K562 (cell line): ENCODE measurements around the gene SOX18. TPM values are rescaled to one million over a fixed set of nuclear protein-coding genes. Genes with fewer than 3 reads are reported as not detected.

Experiments
- ATAC-seq: fragments of 200-7000 bp; cut with Tn5 transposase; 3 replicates; pipeline ENCODE4 v1.9.1; 2020; ENCODE audit warnings: moderate library complexity
- BruUV-seq: library from RNA; stranded (reverse); fragments of 400-500 nt; replicated peaks from 2 replicates; lab custom pipeline; 2021; lab: Mats Ljungman, UMichigan
- CTCF ChIA-PET: fragments of 300-600 bp; formaldehyde crosslinking; extraction: SDS; loops from one replicate; lab custom pipeline; 2021; ENCODE audit warnings: low intra/inter-chr PET ratio; lab: Yijun Ruan, JAX
- POLR2A ChIA-PET: fragments of 300-600, 350-650 bp; sonication (Branson Sonifier 250); formaldehyde crosslinking; extraction: SDS; loops from one replicate; lab custom pipeline; 2021; ENCODE audit warnings: antibody characterized with exemption, inconsistent platforms; lab: Yijun Ruan, JAX
- DNase-seq, 4 experiments: peaks; one replicate each; pipeline versions ENCODE4 v3.0.0 to v3.0.0-alpha.2; 2011 to 2018; ENCODE audit warnings: low spot score in 3 of 4, mixed read lengths in 3 of 4; ENCODE audit errors: extremely low read depth in 1 of 4
- FAIRE-seq: peaks from 2 replicates; lab custom pipeline; 2011; peaks lifted over from hg19 to GRCh38; lab: Jason Lieb, UNC
- H2AFZ ChIP-seq: 2 replicates; pipeline ENCODE4 v1.6.0; 2011; ENCODE audit warnings: low read depth, low read length, control low read depth, inconsistent platforms
- H3K27ac ChIP-seq: fragments of 200-600 bp; 3 replicates; pipeline ENCODE4 v1.8.0; 2011; ENCODE audit warnings: low read depth, mild to moderate bottlenecking, control low read depth, inconsistent platforms, low read length, moderate library complexity, mixed read lengths; ENCODE audit errors: extremely low read depth
- H3K27me3 ChIP-seq, 2 experiments: fragments of 300-600 bp in 1 of 2; 2 replicates in 1 of 2; 3 replicates in 1 of 2; pipeline versions ENCODE4 v1.6.0 to v1.8.0; 2011; ENCODE audit warnings: inconsistent platforms in 2 of 2, low read length in 2 of 2, mild to moderate bottlenecking in 1 of 2, mixed read lengths in 1 of 2, moderate library complexity in 1 of 2; ENCODE audit not compliant: control insufficient read depth in 2 of 2, insufficient read depth in 2 of 2
- H3K36me3 ChIP-seq: fragments of 300-600 bp; 3 replicates; pipeline ENCODE4 v1.8.0; 2011; ENCODE audit warnings: mild to moderate bottlenecking, low read length, inconsistent platforms; ENCODE audit not compliant: control insufficient read depth, insufficient read depth
- H3K4me1 ChIP-seq, 2 experiments: fragments of 200-600 bp in 1 of 2; replicated peaks in 1 of 2; 2 replicates in 1 of 2; 3 replicates in 1 of 2; pipeline versions ENCODE4 v1.5.1 to v1.8.0; 2011; ENCODE audit warnings: inconsistent platforms in 2 of 2, low read length in 2 of 2, mild to moderate bottlenecking in 1 of 2, mixed read lengths in 1 of 2, moderate library complexity in 1 of 2; ENCODE audit not compliant: control insufficient read depth in 2 of 2, insufficient read depth in 2 of 2
- H3K4me2 ChIP-seq: 2 replicates; pipeline ENCODE4 v1.6.1; 2011; ENCODE audit warnings: low read length, control low read depth, inconsistent platforms, mixed read lengths; ENCODE audit not compliant: insufficient read depth
- H3K4me3 ChIP-seq: fragments of 200-600 bp; sonication (generic), shearing (Covaris generic); 2 replicates; pipeline ENCODE4 v1.5.1; 2016; ENCODE audit warnings: control low read depth, inconsistent platforms
- H3K79me2 ChIP-seq: fragments of 200-600 bp; 3 replicates; pipeline ENCODE4 v1.8.0; 2011; ENCODE audit warnings: low read length, inconsistent platforms; ENCODE audit not compliant: control insufficient read depth, insufficient read depth
- H3K9ac ChIP-seq, 2 experiments: 2 replicates each; pipeline versions ENCODE4 v1.6.0 to v1.6.1; 2011; ENCODE audit warnings: low read depth in 2 of 2, low read length in 2 of 2, control low read depth in 1 of 2, inconsistent platforms in 1 of 2, mild to moderate bottlenecking in 1 of 2, mixed read lengths in 1 of 2; ENCODE audit not compliant: insufficient read depth in 1 of 2
- H3K9me1 ChIP-seq: one replicate; pipeline ENCODE4 v1.6.0; 2011; ENCODE audit warnings: inconsistent platforms, mild to moderate bottlenecking, low read length, moderate library complexity; ENCODE audit not compliant: control insufficient read depth, insufficient read depth
- H3K9me3 ChIP-seq: replicated peaks from 2 replicates; pipeline ENCODE4 v1.5.1; 2011; ENCODE audit warnings: low read depth, low read length, inconsistent platforms; ENCODE audit not compliant: control insufficient read depth, insufficient read depth
- H4K20me1 ChIP-seq: replicated peaks from 2 replicates; pipeline ENCODE4 v1.6.1; 2011; ENCODE audit warnings: low read length, inconsistent platforms, mixed read lengths; ENCODE audit not compliant: control insufficient read depth, insufficient read depth
- CCNT2 ChIP-seq: IDR thresholded peaks from 2 replicates; pipeline ENCODE4 v1.6.1; 2011; ENCODE audit warnings: borderline replicate concordance, low read depth, mild to moderate bottlenecking, moderate library complexity, mixed read lengths, low read length; ENCODE audit not compliant: insufficient read length; ENCODE audit errors: extremely low read depth
- HMG20B ChIP-seq: fragments of 250-450 bp; sonication (Bioruptor Pico); IDR thresholded peaks from 2 replicates; pipeline ENCODE4 v1.5.0; 2021; ENCODE audit warnings: mild to moderate bottlenecking
- KDM1A ChIP-seq, 2 experiments: fragments of 450-650 bp; IDR thresholded peaks; 2 replicates each; pipeline ENCODE4 v1.6.1; 2016; ENCODE audit warnings: mild to moderate bottlenecking in 2 of 2
- MLLT1 ChIP-seq, 2 experiments: fragments of 450-650 bp; IDR thresholded peaks; 2 replicates each; pipeline ENCODE4 v1.6.1; 2016
- NELFE ChIP-seq: IDR thresholded peaks from 2 replicates; pipeline ENCODE4 v1.6.1; 2011; ENCODE audit warnings: mild to moderate bottlenecking; ENCODE audit not compliant: insufficient read depth, insufficient read length
- NFE2L1 ChIP-seq: fragments of 450-650 bp; IDR thresholded peaks from 2 replicates; pipeline ENCODE4 v1.6.1; 2016; ENCODE audit warnings: missing genetic modification characterization, low read depth, mild to moderate bottlenecking, missing compliant biosample characterization, moderate library complexity, borderline replicate concordance
- NFIC ChIP-seq: fragments of 450-650 bp; IDR thresholded peaks from 2 replicates; pipeline ENCODE4 v1.6.1; 2017; ENCODE audit warnings: mild to moderate bottlenecking, inconsistent platforms
- NR2C2 ChIP-seq, 2 experiments: fragments of 200-800 bp in 1 of 2; sonication (Bioruptor generic) in 1 of 2; sonication (generic) in 1 of 2; formaldehyde crosslinking in 1 of 2; IDR thresholded peaks; 2 replicates each; pipeline versions ENCODE4 v1.6.1 to v1.8.0; 2016 to 2022; ENCODE audit warnings: mild to moderate bottlenecking in 1 of 2, missing compliant biosample characterization in 1 of 2, missing genetic modification characterization in 1 of 2, missing genetic modification reagents in 1 of 2
- PATZ1 ChIP-seq: fragments of 250-450 bp; sonication (Bioruptor Pico); IDR thresholded peaks from 2 replicates; pipeline ENCODE4 v1.5.0; 2020; ENCODE audit warnings: mild to moderate bottlenecking, borderline replicate concordance
- POLR2B ChIP-seq: fragments of 450-650 bp; IDR thresholded peaks from 2 replicates; pipeline ENCODE4 v1.6.1; 2018; ENCODE audit warnings: low read depth; ENCODE audit not compliant: partially characterized antibody
- SMARCE1 ChIP-seq: fragments of 450-650 bp; IDR thresholded peaks from 2 replicates; pipeline ENCODE4 v1.7.1; 2016; ENCODE audit warnings: mild to moderate bottlenecking
- SMC3 ChIP-seq: conservative IDR thresholded peaks from 2 replicates; pipeline ENCODE4 v1.6.1; 2011; ENCODE audit warnings: low read depth, low read length, improper control_type of control experiment; ENCODE audit not compliant: insufficient read depth
- STAG1 ChIP-seq: sonication (generic); formaldehyde crosslinking; IDR thresholded peaks from 2 replicates; pipeline ENCODE4 v1.5.0; 2020; ENCODE audit warnings: missing genetic modification reagents, borderline replicate concordance
- XRCC5 ChIP-seq: fragments of 200-400 bp; formaldehyde crosslinking; IDR thresholded peaks from 2 replicates; pipeline ENCODE4 v1.6.1; 2017; ENCODE audit warnings: low read depth, mild to moderate bottlenecking, low read length
- ZBTB8A ChIP-seq: fragments of 450-650 bp; IDR thresholded peaks from 2 replicates; pipeline ENCODE4 v1.6.1; 2018; ENCODE audit warnings: mild to moderate bottlenecking, moderate library complexity; ENCODE audit not compliant: partially characterized antibody
- ZNF212 ChIP-seq: fragments of 450-650 bp; formaldehyde crosslinking; IDR thresholded peaks from 2 replicates; pipeline ENCODE4 v1.4.0; 2020; ENCODE audit warnings: mild to moderate bottlenecking
- ZNF695 ChIP-seq: fragments of 450-650 bp; formaldehyde crosslinking; IDR thresholded peaks from 2 replicates; pipeline ENCODE4 v1.4.0; 2020; ENCODE audit warnings: mild to moderate bottlenecking, moderate library complexity
- ZNF696 ChIP-seq: fragments of 250-450 bp; sonication (Bioruptor Pico); conservative IDR thresholded peaks from 2 replicates; pipeline ENCODE4 v1.4.0; 2020; ENCODE audit warnings: mild to moderate bottlenecking, moderate library complexity
- WGBS: fragments of 100-300 bp; shearing (Covaris generic); methylation state at CpG from one replicate; pipeline ENCODE4 v1.1.6; 2016; ENCODE audit warnings: low coverage, mixed read lengths; ENCODE audit not compliant: insufficient coverage; ENCODE audit errors: missing lambda C conversion rate; 5-methylcytosine and 5-hydroxymethylcytosine counted together
- in situ Hi-C: fragments of 300-500 bp; cut with MboI; formaldehyde crosslinking; loops from 4 replicates; pipeline ENCODE4 v1.15.0; 2018; ENCODE audit warnings: inconsistent platforms, mixed read lengths
- intact Hi-C: fragments of 100-400 bp; cut with micrococcal nuclease; formaldehyde crosslinking; loops from 2 replicates; pipeline ENCODE4 v1.14.2; 2022
- polyA plus RNA-seq, 8 experiments: library from polyadenylated mRNA; depleted of rRNA in 4 of 8; stranded (reverse) in 5 of 8; unstranded in 3 of 8; fragments of >200 nt; fragmentation: Nextera tagmentation in 2 of 8; fragmentation: Illumina TruSeq in 1 of 8; extraction: Ambion mirVana in 2 of 8; extraction: Trizol in 1 of 8; gene quantifications; 2 replicates each; pipeline versions ENCODE4 v1.2.1 to v1.2.3, GENCODE V29; 2011 to 2014; ENCODE audit warnings: inconsistent platforms in 1 of 8, missing spikeins in 1 of 8
- total RNA-seq, 7 experiments: library from RNA; depleted of rRNA in 6 of 7; stranded (reverse); fragments of >200 nt in 6 of 7; fragmentation: Illumina TruSeq in 2 of 7; extraction: Trizol in 2 of 7; gene quantifications; 2 replicates each; pipeline versions ENCODE4 v1.2.1 to v1.2.3, GENCODE V29; 2011 to 2021; ENCODE audit warnings: low replicate concordance in 1 of 7

SOX18 gene
- total and polyA plus RNA-seq, 9 of the 15 experiments (the other 6 are each of a cell fraction or from before 2014, with no cell fraction given): 0.15 to 19.8 (median 0.33) TPM

- intact Hi-C loops: loop anchor here (5.0 kb wide), 1 partner anchor 74 kb away; the partner anchor contains the start of gene SAMD10
- Histone ChIP-seq H3K9me1 (no peaks in the 10 kb centered on the region), H3K27ac (peak overlapping the region; percentile 85; the same call in 1 of the 3 replicates), H3K79me2 (peaks cover 12% of the 10 kb centered on the region), H2AFZ (peak overlapping the region; percentile 92), H3K4me2 (peak overlapping the region; percentile 82; the same call in 1 of the 2 replicates), H3K27me3 (no peaks in the 10 kb centered on the region), H4K20me1 (no peaks in the 10 kb centered on the region), H3K9ac (peak overlapping the region; percentile 68 to 88; a peak in 3 of 4 replicates), H3K4me3 (no peak overlapping the region), H3K4me1 (peaks cover 27 to 86% of the 10 kb centered on the region in 2 experiments), H3K9me3 (no peaks in the 10 kb centered on the region), H3K36me3 (peaks cover 12% of the 10 kb centered on the region; the same call in 1 of the 3 replicates)
- ATAC-seq: no peak
- in situ Hi-C loops: no loop called here
- DNase-seq: no peak
- ChIA-PET POLR2A (interaction anchor here (1.3 to 2.5 kb wide), 2 partner anchors 9 to 12 kb away, joined by 4 to 14 read pairs; no protein-coding TSS in a partner anchor), CTCF (interaction anchor here (0.5 kb wide), 1 partner anchor 513 kb away, joined by 3 read pairs; no protein-coding TSS in a partner anchor)
- 80% methylated on average over 11 of the region's 11 CpGs for WGBS
- no peak for TF ChIP-seq POLR2B
- no peak for TF ChIP-seq ZNF695 (CRISPR knock-in tag)
- TF ChIP-seq STAG1 (CRISPR knock-in tag): no peak
- TF ChIP-seq KDM1A (IDR thresholded peaks at IDR 0.05): no peak
- no peak for TF ChIP-seq PATZ1 (CRISPR knock-in tag)
- no peak for TF ChIP-seq NR2C2 (CRISPR knock-in tag; IDR thresholded peaks at IDR 0.05)
- TF ChIP-seq NR2C2 (tag; IDR thresholded peaks at IDR 0.05): no peak
- TF ChIP-seq CCNT2: no peak
- no peak for TF ChIP-seq NFIC
- no peak for TF ChIP-seq NFE2L1 (tag)
- no peak for TF ChIP-seq ZBTB8A
- no peak for TF ChIP-seq ZNF696 (CRISPR knock-in tag)
- TF ChIP-seq XRCC5: no peak
- TF ChIP-seq SMC3: no peak
- no peak for TF ChIP-seq MLLT1 (IDR thresholded peaks at IDR 0.05)
- no peak for TF ChIP-seq NELFE
- no peak for TF ChIP-seq ZNF212
- no peak for TF ChIP-seq HMG20B (CRISPR knock-in tag)
- TF ChIP-seq SMARCE1: no peak
- no peak for FAIRE-seq
- no TSS peak for BruUV-seq
Measured at GRCh38 chr20:64051033-64051452, 1.6 kb upstream of the SOX18 start.
